Smooth muscle cell (in vitro differentiated cells): Measurements from ENCODE around the gene FBXO47. TPM values are rescaled to one million over a fixed set of nuclear protein-coding genes. Genes with fewer than 3 reads are reported as not detected.

ENCODE experiments used
- DNase-seq: peaks from one replicate; lab custom pipeline; 2025; ENCODE audit not compliant: unreplicated experiment; lab: John Stamatoyannopoulos, UW
- H2AFZ ChIP-seq: fragments of 200-600 bp; sonication (generic); 2 replicates; pipeline ENCODE4 v1.6.0; 2016; ENCODE audit warnings: antibody characterized with exemption, low read depth, mild to moderate bottlenecking
- H3F3A ChIP-seq: fragments of 200-600 bp; sonication (generic); 2 replicates; pipeline ENCODE4 v1.6.0; 2017; ENCODE audit warnings: antibody characterized with exemption, low read depth
- H3K27ac ChIP-seq: fragments of 200-600 bp; sonication (generic); 2 replicates; pipeline ENCODE4 v1.5.1; 2016; ENCODE audit warnings: low read depth, mild to moderate bottlenecking
- H3K27me3 ChIP-seq: fragments of 200-600 bp; sonication (generic); 2 replicates; pipeline ENCODE4 v1.6.1; 2016; ENCODE audit warnings: low read depth, mild to moderate bottlenecking
- H3K36me3 ChIP-seq: fragments of 200-600 bp; sonication (generic); 2 replicates; pipeline ENCODE4 v1.5.1; 2016; ENCODE audit warnings: low read depth
- H3K4me1 ChIP-seq: fragments of 200-600 bp; sonication (generic); 2 replicates; pipeline ENCODE4 v1.5.1; 2016; ENCODE audit warnings: low read depth
- H3K4me2 ChIP-seq: fragments of 200-600 bp; sonication (generic); 2 replicates; pipeline ENCODE4 v1.6.0; 2016; ENCODE audit warnings: mild to moderate bottlenecking
- H3K4me3 ChIP-seq: fragments of 200-600 bp; sonication (generic); 2 replicates; pipeline ENCODE4 v1.5.1; 2016; ENCODE audit warnings: mild to moderate bottlenecking
- H3K79me2 ChIP-seq: fragments of 200-600 bp; sonication (generic); 2 replicates; pipeline ENCODE4 v1.6.0; 2016; ENCODE audit warnings: low read depth, mild to moderate bottlenecking
- H3K9ac ChIP-seq: fragments of 200-600 bp; sonication (generic); 2 replicates; pipeline ENCODE4 v1.6.0; 2016; ENCODE audit warnings: low read depth
- H3K9me3 ChIP-seq: fragments of 200-600 bp; sonication (generic); replicated peaks from 2 replicates; pipeline ENCODE4 v1.5.1; 2016; ENCODE audit warnings: low read depth
- H4K20me1 ChIP-seq: fragments of 200-600 bp; sonication (generic); 2 replicates; pipeline ENCODE4 v1.6.0; 2016; ENCODE audit warnings: low read depth
- CTCF ChIP-seq: fragments of 200-600 bp; sonication (generic); IDR thresholded peaks from 2 replicates; pipeline ENCODE4 v1.5.1; 2017; ENCODE audit warnings: borderline replicate concordance, mild to moderate bottlenecking, antibody characterized with exemption; ENCODE audit not compliant: insufficient read depth, poor library complexity, severe bottlenecking
- WGBS: methylation state at CpG from one replicate; pipeline ENCODE4 v1.1.7; 2016; ENCODE audit warnings: low lambda C conversion rate; 5-methylcytosine and 5-hydroxymethylcytosine counted together
- polyA plus RNA-seq: library from polyadenylated mRNA; unstranded; fragments of >200 nt; fragmentation: Nextera tagmentation; extraction: Ambion mirVana; gene quantifications from 2 replicates; pipeline ENCODE4 v1.2.1, GENCODE V29; 2016
- total RNA-seq: library from RNA; depleted of rRNA; stranded (reverse); fragments of >200 nt; gene quantifications from 2 replicates; pipeline ENCODE4 v1.2.3, GENCODE V29; 2014

FBXO47 gene
- total and polyA plus RNA-seq, 2 experiments from 2014 or later = not detected

GRCh38 chr17:38996660-38997337 is 29.6 kb upstream of the FBXO47 start:
- Histone ChIP-seq H3F3A (no peaks in the 10 kb centered on the region), H3K4me3 (no peak overlapping the region), H4K20me1 (no peaks in the 10 kb centered on the region), H3K4me2 (no peak overlapping the region), H3K9me3 (no peaks in the 10 kb centered on the region), H3K36me3 (no peaks in the 10 kb centered on the region), H3K4me1 (peaks cover 3% of the 10 kb centered on the region), H2AFZ (no peak overlapping the region), H3K9ac (no peak overlapping the region), H3K79me2 (no peaks in the 10 kb centered on the region), H3K27me3 (no peaks in the 10 kb centered on the region), H3K27ac (no peak overlapping the region)
- WGBS = 85% methylated on average over 5 of the region's 5 CpGs
- TF ChIP-seq CTCF = no peak
- DNase-seq = no peak

GRCh38 chr17:38994026-38994425 is 26.8 kb upstream of the FBXO47 start:
- H3K4me1 ChIP-seq = no peaks in the 10 kb centered on the region
- H3K4me3 ChIP-seq = no peak overlapping the region
- no peak for TF ChIP-seq CTCF
- H3K36me3 ChIP-seq = no peaks in the 10 kb centered on the region
- no peak overlapping the region for H2AFZ ChIP-seq
- no peak for DNase-seq
- no peak overlapping the region for H3K27ac ChIP-seq
- WGBS = 43% methylated on average over 2 of the region's 2 CpGs
- H4K20me1 ChIP-seq = no peaks in the 10 kb centered on the region
- H3K27me3 ChIP-seq = no peaks in the 10 kb centered on the region
- H3K9ac ChIP-seq = no peak overlapping the region
- H3K79me2 ChIP-seq = no peaks in the 10 kb centered on the region
- H3F3A ChIP-seq = no peaks in the 10 kb centered on the region
- no peak overlapping the region for H3K4me2 ChIP-seq
- no peaks in the 10 kb centered on the region for H3K9me3 ChIP-seq

GRCh38 chr17:38984666-38985065 is 17.5 kb upstream of the FBXO47 start:
- no peaks in the 10 kb centered on the region for H3K27me3 ChIP-seq

More at GRCh38 chr17:38984666-38985065, 17.5 kb upstream of the FBXO47 start:
- TF ChIP-seq CTCF = no peak
- WGBS = 90% methylated on average over 2 of the region's 2 CpGs
- H3F3A ChIP-seq = peaks cover 5% of the 10 kb centered on the region
- no peaks in the 10 kb centered on the region for H3K9me3 ChIP-seq
- H3K27ac ChIP-seq = no peak overlapping the region
- H3K4me2 ChIP-seq = no peak overlapping the region
- H4K20me1 ChIP-seq = no peaks in the 10 kb centered on the region
- H2AFZ ChIP-seq = no peak overlapping the region
- H3K9ac ChIP-seq = no peak overlapping the region
- no peak overlapping the region for H3K4me3 ChIP-seq
- DNase-seq = no peak
- no peaks in the 10 kb centered on the region for H3K4me1 ChIP-seq
- no peaks in the 10 kb centered on the region for H3K36me3 ChIP-seq
- no peaks in the 10 kb centered on the region for H3K79me2 ChIP-seq
